Trophoblast cell (in vitro differentiated cells and primary cell): ENCODE results near the gene NTPCR.
A peak's percentile ranks its signal among the peaks of the same experiment; 100 is the strongest.

ENCODE experiments used
- DNase-seq, 2 donors: peaks; one replicate each; pipeline ENCODE4 v3.0.0-alpha.2; 2016
- H2AFZ ChIP-seq: 2 replicates; pipeline ENCODE4 v1.6.1; 2013; ENCODE audit warnings: low read length, moderate library complexity, mild to moderate bottlenecking; ENCODE audit not compliant: insufficient read depth, poor library complexity
- H2AK5ac ChIP-seq: 2 replicates; pipeline ENCODE4 v1.6.1; 2013; ENCODE audit warnings: mild to moderate bottlenecking, low read length
- H2BK120ac ChIP-seq: 2 replicates; pipeline ENCODE4 v1.6.1; 2013; ENCODE audit warnings: low read length, mild to moderate bottlenecking, moderate library complexity; ENCODE audit not compliant: insufficient read depth, poor library complexity
- H2BK12ac ChIP-seq: 2 replicates; pipeline ENCODE4 v1.6.1; 2013; ENCODE audit warnings: mild to moderate bottlenecking, low read length, moderate library complexity
- H2BK5ac ChIP-seq: 2 replicates; pipeline ENCODE4 v1.6.1; 2013; ENCODE audit warnings: low read length, low read depth, moderate library complexity, mild to moderate bottlenecking; ENCODE audit not compliant: poor library complexity
- H3K14ac ChIP-seq: 2 replicates; pipeline ENCODE4 v1.6.1; 2013; ENCODE audit warnings: mild to moderate bottlenecking, low read length
- H3K18ac ChIP-seq: 2 replicates; pipeline ENCODE4 v1.6.1; 2013; ENCODE audit warnings: mild to moderate bottlenecking, low read length
- H3K23ac ChIP-seq: 2 replicates; pipeline ENCODE4 v1.6.1; 2013; ENCODE audit warnings: low read length
- H3K27ac ChIP-seq: 2 replicates; pipeline ENCODE4 v1.5.1; 2013; ENCODE audit warnings: low read depth, mild to moderate bottlenecking, inconsistent platforms, low read length, moderate library complexity
- H3K27me3 ChIP-seq: 2 replicates; pipeline ENCODE4 v1.6.1; 2013; ENCODE audit warnings: inconsistent platforms, mild to moderate bottlenecking, low read length, moderate library complexity; ENCODE audit not compliant: insufficient read depth
- H3K36me3 ChIP-seq, 2 experiments: 1 replicate in 1 of 2; 2 replicates in 1 of 2; pipeline ENCODE4 v1.6.1; 2013; ENCODE audit warnings: low read length in 2 of 2, mild to moderate bottlenecking in 2 of 2, moderate library complexity in 1 of 2; ENCODE audit not compliant: insufficient read depth in 2 of 2, control insufficient read depth in 1 of 2
- H3K4ac ChIP-seq: 2 replicates; pipeline ENCODE4 v1.6.1; 2013; ENCODE audit warnings: low read depth, mild to moderate bottlenecking, low read length, moderate library complexity
- H3K4me1 ChIP-seq, 2 experiments: 1 replicate in 1 of 2; 2 replicates in 1 of 2; pipeline ENCODE4 v1.6.1; 2013; ENCODE audit warnings: low read length in 2 of 2, mild to moderate bottlenecking in 2 of 2, moderate library complexity in 1 of 2; ENCODE audit not compliant: insufficient read depth in 2 of 2, control insufficient read depth in 1 of 2
- H3K4me2 ChIP-seq: 2 replicates; pipeline ENCODE4 v1.6.1; 2013; ENCODE audit warnings: inconsistent platforms, mild to moderate bottlenecking, low read length, moderate library complexity
- H3K4me3 ChIP-seq: 2 replicates; pipeline ENCODE4 v1.5.1; 2013; ENCODE audit warnings: mild to moderate bottlenecking, low read depth, low read length, inconsistent platforms
- H3K79me1 ChIP-seq: one replicate; pipeline ENCODE4 v1.6.1; 2013; ENCODE audit warnings: low read length
- H3K79me2 ChIP-seq: 2 replicates; pipeline ENCODE4 v1.6.1; 2013; ENCODE audit warnings: low read length, mild to moderate bottlenecking; ENCODE audit not compliant: control insufficient read depth, insufficient read depth, poor library complexity
- H3K9ac ChIP-seq: 2 replicates; pipeline ENCODE4 v1.6.1; 2013; ENCODE audit warnings: mild to moderate bottlenecking, low read length
- H3K9me3 ChIP-seq: 2 replicates; pipeline ENCODE4 v1.6.1; 2013; ENCODE audit warnings: low read depth, mild to moderate bottlenecking, control low read depth, inconsistent platforms, low read length; ENCODE audit not compliant: insufficient read depth
- H4K12ac ChIP-seq: 2 replicates; pipeline ENCODE4 v1.6.1; 2013; ENCODE audit warnings: low read depth, mild to moderate bottlenecking, low read length, moderate library complexity
- H4K8ac ChIP-seq: 2 replicates; pipeline ENCODE4 v1.6.1; 2013; ENCODE audit warnings: low read depth, mild to moderate bottlenecking, low read length, moderate library complexity
- H4K91ac ChIP-seq: one replicate; pipeline ENCODE4 v1.6.1; 2013; ENCODE audit warnings: low read depth, mild to moderate bottlenecking, low read length, moderate library complexity
- WGBS: extraction: QIAGEN DNeasy Blood & Tissue Kit; methylation state at CpG from one replicate; pipeline ENCODE4 v1.1.7; 2013; ENCODE audit warnings: missing lambda C conversion rate; ENCODE audit not compliant: insufficient read length, insufficient coverage; ENCODE audit errors: extremely low coverage; 5-methylcytosine and 5-hydroxymethylcytosine counted together

The NTPCR gene

GRCh38 chr1:232904131-232904530, 46.3 kb upstream of the NTPCR start:
- no peak overlapping the region for H3K9ac ChIP-seq
- peaks cover 8 to 23% of the 10 kb centered on the region in 2 experiments for H3K4me1 ChIP-seq
- no peaks in the 10 kb centered on the region for H3K79me1 ChIP-seq
- no peak overlapping the region for H3K18ac ChIP-seq
- H3K79me2 ChIP-seq = no peaks in the 10 kb centered on the region
- H4K12ac ChIP-seq = no peak overlapping the region
- DNase-seq = no peak
- H3K23ac ChIP-seq = no peak overlapping the region
- no peak overlapping the region for H2AK5ac ChIP-seq
- peaks cover 2% of the 10 kb centered on the region for H3K9me3 ChIP-seq
- H4K8ac ChIP-seq = no peak overlapping the region
- H2BK12ac ChIP-seq = no peak overlapping the region
- H3K4me3 ChIP-seq = no peak overlapping the region
- H2BK5ac ChIP-seq = no peak overlapping the region
- H2BK120ac ChIP-seq = no peak overlapping the region
- no peak overlapping the region for H4K91ac ChIP-seq
- no peak overlapping the region for H3K4ac ChIP-seq
- H3K36me3 ChIP-seq = no peaks in the 10 kb centered on the region
- no peak overlapping the region for H3K14ac ChIP-seq
- H3K27me3 ChIP-seq = no peaks in the 10 kb centered on the region
- H2AFZ ChIP-seq = no peak overlapping the region
- WGBS = no CpG with 5 or more reads among the region's 4 CpGs
- no peak overlapping the region for H3K4me2 ChIP-seq
- H3K27ac ChIP-seq = no peak overlapping the region

- no peak overlapping the region for H2BK120ac ChIP-seq
- no peaks in the 10 kb centered on the region for H3K9me3 ChIP-seq
- H3K79me1 ChIP-seq = no peaks in the 10 kb centered on the region
- peaks cover 8 to 23% of the 10 kb centered on the region in 2 experiments for H3K4me1 ChIP-seq
- no peak overlapping the region for H2BK5ac ChIP-seq
- no peak overlapping the region for H3K18ac ChIP-seq
- H3K4me3 ChIP-seq = no peak overlapping the region
- no peaks in the 10 kb centered on the region for H3K79me2 ChIP-seq
- H3K36me3 ChIP-seq = no peaks in the 10 kb centered on the region
- no peak overlapping the region for H3K4me2 ChIP-seq
- no peak overlapping the region for H2BK12ac ChIP-seq
- no peak overlapping the region for H4K12ac ChIP-seq
- no peak for DNase-seq
- H3K14ac ChIP-seq = no peak overlapping the region
- no peak overlapping the region for H2AK5ac ChIP-seq
- H3K9ac ChIP-seq = no peak overlapping the region
- no peak overlapping the region for H3K4ac ChIP-seq
- H2AFZ ChIP-seq = no peak overlapping the region
- WGBS = no CpG with 5 or more reads among the region's 1 CpG
- H3K23ac ChIP-seq = no peak overlapping the region
- no peak overlapping the region for H4K8ac ChIP-seq
- H3K27ac ChIP-seq = no peak overlapping the region
- H3K27me3 ChIP-seq = no peaks in the 10 kb centered on the region
- H4K91ac ChIP-seq = no peak overlapping the region
Measured at GRCh38 chr1:232904566-232904965, 45.8 kb upstream of the NTPCR start.

GRCh38 chr1:232905331-232906034, 44.9 kb upstream of the NTPCR start:
- DNase-seq = peak in 1 of 2 donors; percentile 5
- Histone ChIP-seq H3K27ac (no peak overlapping the region), H3K79me2 (no peaks in the 10 kb centered on the region), H2AFZ (no peak overlapping the region), H3K4ac (no peak overlapping the region), H2BK12ac (no peak overlapping the region), H3K9me3 (no peaks in the 10 kb centered on the region), H2BK120ac (no peak overlapping the region), H3K9ac (no peak overlapping the region), H3K27me3 (no peaks in the 10 kb centered on the region), H2BK5ac (no peak overlapping the region), H4K91ac (no peak overlapping the region), H3K4me2 (no peak overlapping the region), H3K4me3 (no peak overlapping the region), H2AK5ac (no peak overlapping the region), H3K23ac (no peak overlapping the region), H4K12ac (no peak overlapping the region), H3K4me1 (peaks cover 8 to 23% of the 10 kb centered on the region in 2 experiments), H3K36me3 (no peaks in the 10 kb centered on the region), H3K79me1 (no peaks in the 10 kb centered on the region), H4K8ac (no peak overlapping the region), H3K18ac (no peak overlapping the region), H3K14ac (no peak overlapping the region)
- WGBS = no CpG with 5 or more reads among the region's 4 CpGs

GRCh38 chr1:232906441-232906840, 44.0 kb upstream of the NTPCR start:
- H3K79me2 ChIP-seq = no peaks in the 10 kb centered on the region
- no peak overlapping the region for H2BK120ac ChIP-seq
- H4K8ac ChIP-seq = no peak overlapping the region
- H3K18ac ChIP-seq = no peak overlapping the region
- no peak overlapping the region for H4K12ac ChIP-seq
- no peaks in the 10 kb centered on the region for H3K36me3 ChIP-seq
- H3K23ac ChIP-seq = no peak overlapping the region
- DNase-seq = no peak
- no peak overlapping the region for H3K4ac ChIP-seq
- no peaks in the 10 kb centered on the region for H3K27me3 ChIP-seq
- no peaks in the 10 kb centered on the region for H3K9me3 ChIP-seq
- no peak overlapping the region for H2BK5ac ChIP-seq
- no peak overlapping the region for H2AK5ac ChIP-seq
- H3K4me1 ChIP-seq = peaks cover 2 to 17% of the 10 kb centered on the region in 2 experiments
- WGBS = no CpG with 5 or more reads among the region's 6 CpGs
- H2AFZ ChIP-seq = no peak overlapping the region
- H3K14ac ChIP-seq = no peak overlapping the region
- no peak overlapping the region for H2BK12ac ChIP-seq
- no peak overlapping the region for H3K27ac ChIP-seq
- H3K9ac ChIP-seq = no peak overlapping the region
- H3K4me2 ChIP-seq = no peak overlapping the region
- no peak overlapping the region for H4K91ac ChIP-seq
- H3K4me3 ChIP-seq = no peak overlapping the region
- no peaks in the 10 kb centered on the region for H3K79me1 ChIP-seq
